GM23248 (cell line): ENCODE data around the gene RBPJ. TPM values are rescaled to one million over a fixed set of nuclear protein-coding genes. Genes with fewer than 3 reads are reported as not detected.

Experiments used
- DNase-seq: peaks from one replicate; pipeline ENCODE4 v3.0.0-alpha.2; 2015
- H2AFZ ChIP-seq: fragments of 200-600 bp; sonication (generic); 2 replicates; pipeline ENCODE4 v1.6.1; 2016; ENCODE audit warnings: antibody characterized with exemption
- H3F3A ChIP-seq: fragments of 200-600 bp; sonication (generic); 2 replicates; pipeline ENCODE4 v1.6.1; 2016; ENCODE audit warnings: mild to moderate bottlenecking, antibody characterized with exemption, mixed run types; ENCODE audit not compliant: insufficient read depth
- H3K27ac ChIP-seq: fragments of 200-600 bp; sonication (generic); 2 replicates; pipeline ENCODE4 v1.5.1; 2016; ENCODE audit warnings: mild to moderate bottlenecking
- H3K27me3 ChIP-seq: fragments of 200-600 bp; sonication (generic); replicated peaks from 2 replicates; pipeline ENCODE4 v1.6.1; 2016; ENCODE audit warnings: mild to moderate bottlenecking; ENCODE audit not compliant: insufficient read depth
- H3K36me3 ChIP-seq: fragments of 200-600 bp; sonication (generic); 2 replicates; pipeline ENCODE4 v1.6.1; 2016; ENCODE audit warnings: low read depth, mild to moderate bottlenecking
- H3K4me1 ChIP-seq: fragments of 200-600 bp; sonication (generic); 2 replicates; pipeline ENCODE4 v1.6.1; 2016; ENCODE audit warnings: mild to moderate bottlenecking; ENCODE audit not compliant: insufficient read depth
- H3K4me2 ChIP-seq: fragments of 200-600 bp; sonication (generic); one replicate; pipeline ENCODE4 v1.6.1; 2016; ENCODE audit warnings: mild to moderate bottlenecking; ENCODE audit not compliant: unreplicated experiment
- H3K4me3 ChIP-seq: fragments of 200-600 bp; sonication (generic); 2 replicates; pipeline ENCODE4 v1.5.1; 2016; ENCODE audit warnings: mild to moderate bottlenecking
- H3K79me2 ChIP-seq: fragments of 200-600 bp; sonication (generic); 2 replicates; pipeline ENCODE4 v1.6.1; 2016; ENCODE audit warnings: mild to moderate bottlenecking; ENCODE audit not compliant: insufficient read depth
- H3K9ac ChIP-seq: fragments of 200-600 bp; sonication (generic); 2 replicates; pipeline ENCODE4 v1.6.1; 2016; ENCODE audit warnings: mild to moderate bottlenecking
- H3K9me2 ChIP-seq: fragments of 200-600 bp; sonication (generic); 2 replicates; pipeline ENCODE4 v1.6.1; 2016; ENCODE audit warnings: mixed run types, mild to moderate bottlenecking, moderate library complexity; ENCODE audit not compliant: insufficient read depth
- H3K9me3 ChIP-seq: fragments of 200-600 bp; sonication (generic); one replicate; pipeline ENCODE4 v1.6.1; 2017; ENCODE audit warnings: low read depth
- H4K20me1 ChIP-seq: fragments of 200-600 bp; sonication (generic); 2 replicates; pipeline ENCODE4 v1.6.0; 2016; ENCODE audit not compliant: insufficient read depth
- EZH2 ChIP-seq: fragments of 200-600 bp; sonication (generic); IDR thresholded peaks from 2 replicates; pipeline ENCODE4 v1.6.1; 2018; ENCODE audit warnings: antibody characterized with exemption, mild to moderate bottlenecking; ENCODE audit not compliant: insufficient read depth, poor library complexity, severe bottlenecking
- EZH2phosphoT487 ChIP-seq: fragments of 200-600 bp; sonication (generic); IDR thresholded peaks from 2 replicates; pipeline ENCODE4 v1.6.1; 2018; ENCODE audit warnings: antibody characterized with exemption, moderate library complexity, mild to moderate bottlenecking, low read depth; ENCODE audit not compliant: insufficient read depth
- WGBS, 2 experiments: methylation state at CpG; one replicate each; pipeline ENCODE4 v1.1.6; 2015 to 2017; ENCODE audit warnings: low lambda C conversion rate in 2 of 2, low coverage in 1 of 2; ENCODE audit errors: missing lambda C conversion rate in 2 of 2; 5-methylcytosine and 5-hydroxymethylcytosine counted together
- in situ Hi-C: fragments of 300-500 bp; cut with MboI; formaldehyde crosslinking; loops from 2 replicates; pipeline ENCODE4 v1.15.0; 2020
- polyA plus RNA-seq: library from polyadenylated mRNA; unstranded; fragments of >200 nt; fragmentation: Nextera tagmentation; extraction: Ambion mirVana; gene quantifications from 2 replicates; pipeline ENCODE4 v1.2.1, GENCODE V29; 2016
- total RNA-seq: library from RNA; depleted of rRNA; stranded (reverse); fragments of >200 nt; shearing (Covaris generic); gene quantifications from 2 replicates; pipeline ENCODE4 v1.2.3, GENCODE V29; 2014

The RBPJ gene
- total and polyA plus RNA-seq, 2 experiments from 2014 or later, result 70.7 to 85.4 TPM

DNA sequence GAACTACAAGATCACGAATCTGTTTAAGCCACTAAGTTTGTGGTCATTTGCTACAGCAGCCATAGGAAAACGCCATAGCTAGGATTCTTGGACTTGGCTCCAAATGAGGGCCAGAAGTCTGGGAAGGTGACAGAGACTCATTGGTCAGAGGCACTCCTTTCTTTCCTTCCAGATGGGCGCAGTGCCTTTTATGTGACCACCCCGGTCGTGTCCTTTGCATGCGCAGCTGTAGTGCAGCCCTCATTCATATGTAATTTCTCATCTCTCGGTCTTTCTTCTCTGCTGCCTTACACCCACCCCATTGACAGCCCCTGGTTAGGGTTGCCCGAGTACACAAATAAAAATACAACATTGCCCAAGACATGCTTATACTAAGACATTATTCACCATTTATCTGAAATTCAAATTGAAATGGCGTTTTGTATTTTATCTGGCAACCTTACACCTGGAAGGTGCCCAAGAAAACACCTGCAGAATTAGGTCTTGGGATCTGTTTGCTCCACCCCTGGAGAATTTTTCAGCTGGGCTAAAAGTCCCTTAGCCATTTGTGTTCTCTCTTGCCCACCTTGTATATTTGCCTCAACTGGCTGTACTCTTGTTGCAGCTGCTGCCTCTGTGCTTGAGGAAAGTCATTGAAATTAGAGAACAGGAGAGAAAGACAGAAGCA is 147.6 kb downstream of the RBPJ start:
- Histone ChIP-seq H3F3A (no peaks in the 10 kb centered on the region), H3K36me3 (no peaks in the 10 kb centered on the region), H3K79me2 (no peaks in the 10 kb centered on the region), H3K9me3 (no peaks in the 10 kb centered on the region), H4K20me1 (no peaks in the 10 kb centered on the region), H3K4me2 (no peak overlapping the region), H3K27me3 (peaks cover 10% of the 10 kb centered on the region), H2AFZ (no peak overlapping the region), H3K9me2 (no peaks in the 10 kb centered on the region), H3K4me3 (no peak overlapping the region), H3K27ac (no peak overlapping the region), H3K9ac (no peak overlapping the region), H3K4me1 (no peaks in the 10 kb centered on the region)
- WGBS, 2 experiments, result 69 to 71% methylated on average over 9 of the region's 9 CpGs
- DNase-seq, result no peak
- in situ Hi-C loops, result loop anchor here (25.0 kb wide), 1 partner anchor 544 kb away; no protein-coding TSS in a partner anchor
- TF ChIP-seq EZH2phosphoT487 (no peak), EZH2 (no peak)

DNA sequence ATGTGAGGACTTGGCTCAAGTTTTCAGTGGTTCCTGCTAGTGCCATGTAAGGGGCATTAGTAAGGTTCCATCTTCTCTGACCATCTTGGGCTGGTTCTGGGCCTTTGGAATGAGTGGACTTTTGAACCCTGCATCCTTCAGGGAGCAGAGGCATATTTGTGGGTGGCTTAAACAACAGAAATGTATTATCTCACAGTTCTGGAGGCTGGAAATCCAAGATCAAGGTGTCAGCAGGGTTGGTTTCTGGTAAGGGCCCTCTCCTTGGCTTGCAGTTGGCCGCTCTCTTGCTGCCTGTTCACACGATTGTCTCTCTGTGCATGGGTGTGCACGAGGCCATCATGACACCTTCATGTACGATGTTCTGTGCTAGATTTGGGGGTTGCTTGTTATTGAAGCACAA is 148.2 kb downstream of the RBPJ start:
- Histone ChIP-seq H3K27me3 (peaks cover 10% of the 10 kb centered on the region), H3K4me3 (no peak overlapping the region), H3K4me2 (no peak overlapping the region), H4K20me1 (no peaks in the 10 kb centered on the region), H3K9me3 (no peaks in the 10 kb centered on the region), H3K79me2 (no peaks in the 10 kb centered on the region), H3F3A (no peaks in the 10 kb centered on the region), H3K9me2 (no peaks in the 10 kb centered on the region), H3K36me3 (no peaks in the 10 kb centered on the region), H3K9ac (no peak overlapping the region), H3K27ac (no peak overlapping the region), H3K4me1 (no peaks in the 10 kb centered on the region), H2AFZ (no peak overlapping the region)
- WGBS, 2 experiments, result 51 to 67% methylated on average over 4 of the region's 4 CpGs
- in situ Hi-C loops, result loop anchor here (25.0 kb wide), 1 partner anchor 543 kb away; no protein-coding TSS in a partner anchor
- DNase-seq, result no peak
- TF ChIP-seq EZH2, result no peak
- TF ChIP-seq EZH2phosphoT487, result no peak

DNA sequence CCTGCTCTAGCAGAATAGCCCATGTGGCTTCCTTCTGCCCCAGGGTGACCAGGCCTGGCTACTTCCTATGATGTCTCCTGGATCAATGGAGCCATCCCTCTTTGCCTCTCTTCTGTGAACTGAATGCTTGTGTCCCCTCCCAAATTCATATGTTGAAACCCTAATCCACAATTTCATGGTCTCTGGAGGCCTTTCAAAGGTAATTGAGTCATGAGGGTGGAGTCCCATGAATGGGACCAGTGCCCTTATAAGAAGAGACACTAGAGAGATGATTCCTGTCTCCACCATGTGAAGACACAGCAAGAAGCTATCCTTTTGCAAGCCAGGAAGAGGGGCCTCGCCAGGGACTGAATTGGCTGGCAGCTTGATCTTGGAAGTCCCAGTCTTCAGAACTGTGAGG is 151.1 kb downstream of the RBPJ start:
- WGBS, 2 experiments, result 0 to 26% methylated on average over 1 of the region's 1 CpG

DNA sequence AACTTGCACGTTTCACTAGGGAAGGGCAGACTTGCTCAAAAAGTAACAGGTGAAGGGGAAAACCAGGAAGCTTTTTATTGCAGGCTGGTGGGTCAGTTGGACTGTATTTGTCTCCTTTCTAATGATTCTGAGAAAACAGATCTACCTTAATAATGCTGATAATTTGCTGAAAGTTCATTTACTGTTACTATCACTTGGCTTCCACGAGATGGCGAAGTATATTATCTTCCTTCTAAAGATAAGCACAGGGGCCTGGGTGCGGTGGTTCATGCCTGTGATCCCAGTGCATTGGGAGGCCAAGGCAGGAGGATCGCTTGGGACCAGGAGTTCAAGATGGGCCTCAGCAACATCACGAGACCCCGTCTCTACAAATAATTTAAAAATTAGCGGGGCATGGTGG is 153.1 kb downstream of the RBPJ start:
- no peaks in the 10 kb centered on the region for H3K36me3 ChIP-seq
- H3K9ac ChIP-seq, result no peak overlapping the region
- 73 to 74% methylated on average over 8 of the region's 8 CpGs for WGBS, 2 experiments

More for the DNA sequence above, 151.1 kb downstream of the RBPJ start:
- H3K4me1 ChIP-seq, result no peaks in the 10 kb centered on the region
- H3F3A ChIP-seq, result no peaks in the 10 kb centered on the region
- TF ChIP-seq EZH2, result no peak
- TF ChIP-seq EZH2phosphoT487, result no peak
- H3K27me3 ChIP-seq, result peaks cover 6% of the 10 kb centered on the region
- in situ Hi-C loops, result loop anchor here (25.0 kb wide), 1 partner anchor 540 kb away; no protein-coding TSS in a partner anchor
- no peak overlapping the region for H3K4me2 ChIP-seq
- H3K27ac ChIP-seq, result no peak overlapping the region
- peak; percentile 23 for DNase-seq
- no peaks in the 10 kb centered on the region for H3K79me2 ChIP-seq
- H3K4me3 ChIP-seq, result no peak overlapping the region
- H2AFZ ChIP-seq, result no peak overlapping the region
- H4K20me1 ChIP-seq, result no peaks in the 10 kb centered on the region
- H3K9me2 ChIP-seq, result no peaks in the 10 kb centered on the region
- no peak overlapping the region for H3K9ac ChIP-seq
- H3K9me3 ChIP-seq, result no peaks in the 10 kb centered on the region
- H3K36me3 ChIP-seq, result no peaks in the 10 kb centered on the region

More for the DNA sequence above, 153.1 kb downstream of the RBPJ start:
- Histone ChIP-seq H3K27ac (no peak overlapping the region), H3K4me3 (no peak overlapping the region), H3K79me2 (no peaks in the 10 kb centered on the region), H3K4me1 (no peaks in the 10 kb centered on the region), H3K4me2 (no peak overlapping the region), H3F3A (no peaks in the 10 kb centered on the region), H3K27me3 (0 out of 2 replicates have a peak, but pooled peaks cover under 1% of the 10 kb centered on the region), H4K20me1 (no peaks in the 10 kb centered on the region), H3K9me3 (no peaks in the 10 kb centered on the region), H3K9me2 (no peaks in the 10 kb centered on the region), H2AFZ (no peak overlapping the region)
- DNase-seq, result no peak
- TF ChIP-seq EZH2phosphoT487 (no peak), EZH2 (no peak)
- in situ Hi-C loops, result loop anchor here (25.0 kb wide), 1 partner anchor 538 kb away; no protein-coding TSS in a partner anchor
